Stimulated activated CD4-positive, alpha-beta T cell treated with anti-CD3 and anti-CD28 coated beads, Interleukin-4, amount 100 ng/mL, for 1 hour (primary cell): Measurements from ENCODE around the gene ALKBH2.
A peak's percentile ranks its signal among the peaks of the same experiment; 100 is the strongest.
"Not testable (repeated sequence)": the region's sequence is repeated elsewhere in the genome, so short reads cannot be mapped to it uniquely, and the experiment has no call there.

Experiments
- DNase-seq: peaks from one replicate; pipeline ENCODE4 v3.0.0-alpha.2; 2020

Gene ALKBH2

DNA sequence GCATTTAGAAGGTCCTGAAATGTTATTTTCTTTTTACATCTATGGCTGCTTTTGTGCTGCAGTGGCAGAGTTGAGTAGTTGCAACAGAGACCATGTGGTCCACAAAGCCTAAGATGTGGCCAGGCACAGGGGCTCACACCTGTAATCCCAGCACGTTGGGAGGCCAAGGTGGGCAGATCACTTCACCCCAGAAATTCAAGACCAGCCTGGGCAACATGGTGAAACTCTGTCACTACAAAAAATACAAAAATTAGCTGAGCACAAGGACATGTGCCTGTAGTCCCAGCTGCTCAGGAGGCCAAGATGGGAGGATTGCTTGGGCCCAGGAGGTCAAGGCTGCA is 27.4 kb downstream of the ALKBH2 start:
- DNase-seq, result no peak

DNA sequence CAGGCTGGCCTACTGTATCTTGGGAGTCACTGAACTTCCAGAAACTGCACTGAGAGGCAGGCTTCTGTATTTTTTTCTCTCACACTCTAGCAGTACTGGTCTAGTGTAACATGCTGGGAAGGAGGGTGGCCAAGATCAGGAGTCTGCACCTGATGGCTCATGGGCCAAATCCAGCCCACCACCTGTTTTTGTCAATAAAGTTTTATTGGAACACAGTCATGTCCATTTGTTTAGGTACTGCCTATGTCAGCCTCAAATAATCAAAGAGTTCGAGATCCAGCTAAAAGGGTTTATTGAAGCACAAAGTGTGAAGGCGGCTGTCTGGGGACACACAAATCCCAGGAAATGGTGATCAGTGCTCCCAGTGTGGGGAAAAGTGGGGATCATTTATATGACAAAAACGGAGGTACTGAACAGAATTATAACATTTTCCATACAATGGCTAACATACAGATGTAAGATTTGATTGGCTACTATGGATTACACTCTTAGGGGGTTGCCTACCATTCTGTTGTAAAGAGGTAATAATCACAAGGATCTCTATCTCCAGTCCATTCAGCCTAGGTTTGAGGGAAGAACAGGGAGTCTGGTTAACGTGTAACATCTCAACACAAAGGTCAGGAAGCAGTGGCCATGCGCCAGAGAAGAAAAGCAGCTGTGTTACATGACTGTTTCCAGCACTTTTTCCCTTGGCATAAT is 28.0 kb downstream of the ALKBH2 start:
- DNase-seq, result no peak

DNA sequence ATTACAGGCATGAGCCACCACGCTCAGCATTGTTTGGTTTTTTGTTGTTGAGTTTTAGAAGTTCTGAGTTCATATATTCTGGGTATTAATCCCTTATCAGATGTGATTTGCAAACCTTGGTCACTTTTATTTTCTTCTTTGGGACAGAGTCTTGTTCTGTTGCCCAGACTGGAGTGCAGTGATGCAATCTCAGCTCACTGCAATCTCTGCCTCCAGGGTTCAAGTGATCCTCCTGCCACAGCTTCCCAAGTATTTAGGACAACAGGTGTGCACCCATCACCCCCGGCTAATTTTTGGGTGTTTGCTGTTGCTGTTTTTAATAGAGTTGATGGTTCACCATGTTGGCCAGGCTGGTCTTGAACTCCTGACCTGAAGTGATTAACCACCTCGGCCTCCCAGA is 29.1 kb downstream of the ALKBH2 start:
- DNase-seq, result no peak

DNA sequence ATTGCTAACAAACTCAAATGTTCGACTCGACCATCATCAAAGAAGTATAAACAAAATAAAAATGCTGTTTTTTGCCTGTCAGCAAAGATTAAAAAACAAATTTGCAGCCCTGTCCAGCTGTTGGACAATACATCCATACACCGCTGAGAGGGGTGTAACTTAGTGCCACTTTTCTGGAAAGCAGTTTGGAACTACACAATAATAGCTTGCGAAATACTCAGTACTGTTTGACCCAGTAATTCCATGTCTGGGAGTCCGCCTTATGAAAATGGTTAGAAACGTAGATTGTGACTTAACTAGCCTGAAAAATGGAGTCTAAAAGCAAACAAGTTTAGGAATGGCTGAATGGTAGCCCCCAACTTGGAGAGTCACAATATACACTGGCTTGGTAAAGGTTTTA is 34.5 kb downstream of the ALKBH2 start:
- no peak for DNase-seq

DNA sequence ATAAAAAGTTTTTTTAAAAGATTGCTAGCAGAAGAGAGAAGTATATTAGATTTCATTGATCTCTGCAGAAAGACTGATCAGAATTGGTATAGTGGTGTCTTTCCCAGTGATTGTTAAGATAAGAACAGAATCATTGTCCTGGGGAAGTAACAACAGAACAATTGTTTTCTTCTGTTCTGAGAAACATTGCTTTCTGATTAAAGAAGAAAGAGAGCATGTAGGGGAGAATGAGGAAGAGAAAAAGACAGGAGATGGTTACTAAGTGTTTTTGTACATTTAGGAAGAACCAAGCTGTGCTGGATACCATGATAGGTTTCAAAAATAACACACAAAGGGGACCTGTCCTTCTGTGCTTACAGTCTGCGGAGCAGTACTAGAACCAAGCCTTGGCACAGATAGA is 35.9 kb downstream of the ALKBH2 start:
- DNase-seq, result no peak

DNA sequence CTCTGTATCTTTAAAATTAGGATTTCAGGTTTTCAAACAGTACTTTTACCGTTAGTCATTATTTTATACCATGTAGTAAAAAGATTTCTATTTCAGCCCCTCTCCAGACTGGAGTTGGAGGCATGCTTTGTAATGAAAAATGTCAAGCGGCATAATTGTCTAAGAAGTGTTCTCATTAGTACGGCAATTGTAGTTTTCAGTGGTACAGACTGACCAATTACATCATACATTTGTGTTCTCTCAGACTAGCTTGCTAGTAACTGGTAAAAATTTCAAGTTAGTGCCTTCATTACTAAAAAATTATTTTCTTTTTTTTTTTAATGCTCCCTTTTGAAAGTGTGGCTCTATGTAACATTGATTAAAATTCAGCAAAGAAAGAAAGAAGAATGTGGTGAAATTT is 36.4 kb downstream of the ALKBH2 start:
- no peak for DNase-seq

DNA sequence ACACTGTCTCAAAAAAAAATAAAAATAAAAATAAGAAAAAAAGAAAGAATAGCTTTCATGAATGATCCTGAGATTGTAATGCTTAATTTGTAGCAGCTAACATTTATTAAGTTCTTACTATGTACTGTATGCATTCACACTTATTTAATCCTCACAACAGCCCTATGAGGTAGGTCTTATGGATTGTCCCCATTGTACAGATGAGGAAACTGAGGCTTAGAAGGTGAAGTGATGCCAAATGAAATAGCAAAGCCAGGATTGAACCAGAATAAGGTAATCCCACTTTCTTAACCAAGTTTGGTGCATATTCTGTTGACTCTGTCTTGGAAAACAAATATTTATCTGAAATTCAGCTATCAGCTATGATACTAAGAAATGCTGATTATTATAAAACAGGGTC is 38.8 kb downstream of the ALKBH2 start:
- DNase-seq, result no peak

DNA sequence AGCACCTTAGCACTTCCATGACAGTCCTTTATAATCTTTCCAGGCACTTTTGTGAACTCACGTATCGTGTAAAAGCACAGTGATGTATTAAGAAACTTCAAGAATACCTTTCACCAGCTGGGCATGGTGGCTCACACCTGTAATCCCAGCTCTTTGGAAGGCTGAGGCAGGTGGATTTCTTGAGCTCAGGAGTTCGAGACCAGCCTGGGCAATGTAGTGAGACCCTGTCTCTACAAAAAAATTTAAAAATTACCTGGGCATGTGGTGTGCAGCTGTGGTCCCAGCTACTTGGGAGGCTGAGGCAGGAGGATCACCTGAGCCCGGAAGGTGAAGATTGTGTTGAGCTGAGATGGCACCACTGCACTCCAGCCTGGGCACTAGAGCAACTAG is 39.2 kb downstream of the ALKBH2 start:
- peak; percentile 5 for DNase-seq

DNA sequence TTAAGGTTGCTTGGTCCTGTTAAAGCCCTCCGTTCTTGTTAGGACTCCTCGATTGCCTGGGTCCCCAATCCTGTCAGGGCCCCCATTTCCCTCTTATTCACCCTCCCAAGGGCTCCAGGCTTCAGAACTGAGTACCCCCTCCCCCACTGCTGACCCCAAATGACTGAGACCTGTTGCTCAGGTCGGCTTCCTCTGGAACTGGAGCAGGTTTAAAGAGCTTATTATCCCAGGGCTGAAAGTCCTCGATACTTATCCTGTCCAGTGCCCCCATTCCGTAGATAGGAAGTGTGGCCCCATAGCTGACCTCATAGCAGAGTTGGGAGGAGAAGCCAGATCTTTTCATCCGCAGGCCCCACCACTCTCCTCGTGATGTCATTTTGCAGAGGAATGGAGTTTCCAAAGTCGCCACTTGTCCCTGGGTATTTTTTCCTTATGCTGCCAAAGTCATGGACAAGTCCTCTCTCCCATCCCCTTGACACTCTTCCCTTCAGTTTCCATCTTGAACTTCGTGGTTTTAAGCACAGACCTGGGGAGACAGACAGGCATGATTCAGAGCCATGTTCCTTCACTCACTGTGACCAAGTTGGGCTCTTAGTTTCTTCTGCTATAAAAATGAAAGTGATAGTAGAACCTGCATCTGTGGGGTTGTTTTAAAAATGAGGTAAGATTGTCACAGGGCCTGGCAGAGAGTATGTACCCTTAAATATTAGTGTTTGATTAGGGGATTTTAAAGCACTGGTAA is 39.7 kb downstream of the ALKBH2 start:
- DNase-seq, result peak; percentile 7

DNA sequence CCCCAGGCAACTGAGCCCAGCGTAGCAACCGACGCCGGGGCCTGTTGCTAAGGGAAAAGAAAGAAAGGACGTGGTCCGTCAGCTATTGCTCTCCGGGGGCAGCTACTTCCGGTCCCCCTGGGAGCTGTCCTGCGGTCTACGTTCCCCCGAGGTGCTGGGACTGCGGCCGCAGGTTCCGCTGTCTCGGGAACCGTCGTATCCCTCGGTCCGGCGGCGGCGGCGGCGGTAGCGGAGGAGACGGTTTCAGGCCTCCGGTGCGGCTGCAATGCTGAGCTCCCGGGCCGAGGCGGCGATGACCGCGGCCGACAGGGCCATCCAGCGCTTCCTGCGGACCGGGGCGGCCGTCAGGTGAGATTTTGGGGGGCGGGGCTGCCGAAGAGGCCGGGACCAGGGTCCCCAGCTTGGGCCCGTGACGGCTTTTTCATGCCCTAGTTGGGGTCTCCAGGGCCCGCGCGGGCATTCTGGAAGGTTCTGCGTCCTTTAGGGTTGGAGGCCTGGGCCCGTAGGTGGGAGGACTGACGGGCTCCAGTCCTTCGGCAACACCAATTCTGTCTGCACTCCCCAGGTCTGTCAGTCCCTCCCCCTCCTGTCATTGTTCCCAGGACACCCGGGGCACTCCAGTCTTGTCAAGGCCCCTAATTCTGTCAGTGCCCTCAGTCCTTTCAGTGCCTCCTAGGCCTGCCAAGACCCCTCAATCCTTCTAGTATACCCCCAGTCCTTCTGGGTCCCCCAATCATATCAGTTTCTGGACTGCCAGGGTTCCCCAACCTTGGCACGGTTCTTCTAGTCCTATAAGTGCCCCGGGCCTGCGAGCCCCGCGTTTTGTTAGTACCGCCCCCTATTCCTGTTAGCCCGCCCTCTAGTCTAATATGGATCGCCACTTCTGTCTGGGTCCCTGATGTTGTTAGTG is 40.6 kb downstream of the ALKBH2 start, which contains the start of gene USP30:
USP30 (plus strand) TSS at position 163 of the 910 bp plus-strand sequence; CDS start at position 266, 103 bp downstream.
- DNase-seq, result peak; percentile 82

DNA sequence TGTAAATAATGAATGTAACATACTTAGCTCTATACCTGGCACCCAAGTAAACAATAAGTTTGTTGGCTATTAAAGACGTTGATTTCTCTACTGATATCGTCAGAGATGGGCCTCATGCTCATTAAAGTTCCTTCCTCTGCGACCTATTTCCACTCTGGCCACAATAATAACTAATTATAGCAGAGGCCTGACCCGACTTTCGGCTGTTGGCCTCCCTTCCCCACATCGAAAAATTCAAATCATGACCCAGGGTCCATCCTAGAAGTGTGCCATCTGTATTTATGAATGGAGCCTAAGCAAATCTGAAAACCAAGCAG is 41.2 kb downstream of the ALKBH2 start:
- no peak for DNase-seq

DNA sequence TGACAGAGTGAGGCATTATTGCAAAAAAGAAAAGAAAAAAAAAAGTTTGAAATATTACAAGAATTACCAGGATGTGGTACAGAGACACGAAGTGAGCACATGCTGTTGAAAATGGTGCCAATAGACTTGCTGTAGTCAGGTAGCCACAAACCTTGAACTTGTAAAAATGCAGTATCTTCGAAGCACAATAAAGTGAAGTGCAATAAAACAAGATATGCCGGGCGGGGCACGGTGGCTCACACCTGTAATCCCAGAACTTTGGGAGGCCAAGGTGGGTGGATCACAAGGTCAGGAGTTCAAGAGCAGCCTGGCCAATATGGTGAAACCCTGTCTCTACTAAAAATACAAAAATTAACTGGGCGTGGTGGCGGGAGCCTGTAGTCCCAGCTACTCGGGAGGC is 43.5 kb downstream of the ALKBH2 start:
- not testable (repeated sequence) for DNase-seq

DNA sequence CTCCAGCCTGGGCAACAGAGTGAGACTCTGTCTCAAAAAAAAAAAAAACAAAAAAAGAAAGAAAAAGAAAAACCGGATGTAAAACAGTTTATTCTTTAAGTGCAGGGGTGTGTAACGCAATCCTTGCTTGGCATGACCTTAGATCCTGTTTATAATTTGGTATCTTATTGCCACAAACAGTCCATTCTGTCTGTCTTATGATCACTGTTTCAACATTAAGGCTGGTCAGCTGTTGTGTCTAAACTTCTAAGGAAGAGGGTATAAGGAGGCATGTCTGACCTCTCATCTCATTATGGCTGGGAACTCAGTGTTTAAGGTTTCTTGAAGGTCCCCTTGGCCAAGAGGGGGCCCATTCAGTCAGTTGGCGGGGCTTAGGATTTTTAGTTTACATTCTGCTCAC is 44.6 kb downstream of the ALKBH2 start:
- DNase-seq, result not testable (repeated sequence)

DNA sequence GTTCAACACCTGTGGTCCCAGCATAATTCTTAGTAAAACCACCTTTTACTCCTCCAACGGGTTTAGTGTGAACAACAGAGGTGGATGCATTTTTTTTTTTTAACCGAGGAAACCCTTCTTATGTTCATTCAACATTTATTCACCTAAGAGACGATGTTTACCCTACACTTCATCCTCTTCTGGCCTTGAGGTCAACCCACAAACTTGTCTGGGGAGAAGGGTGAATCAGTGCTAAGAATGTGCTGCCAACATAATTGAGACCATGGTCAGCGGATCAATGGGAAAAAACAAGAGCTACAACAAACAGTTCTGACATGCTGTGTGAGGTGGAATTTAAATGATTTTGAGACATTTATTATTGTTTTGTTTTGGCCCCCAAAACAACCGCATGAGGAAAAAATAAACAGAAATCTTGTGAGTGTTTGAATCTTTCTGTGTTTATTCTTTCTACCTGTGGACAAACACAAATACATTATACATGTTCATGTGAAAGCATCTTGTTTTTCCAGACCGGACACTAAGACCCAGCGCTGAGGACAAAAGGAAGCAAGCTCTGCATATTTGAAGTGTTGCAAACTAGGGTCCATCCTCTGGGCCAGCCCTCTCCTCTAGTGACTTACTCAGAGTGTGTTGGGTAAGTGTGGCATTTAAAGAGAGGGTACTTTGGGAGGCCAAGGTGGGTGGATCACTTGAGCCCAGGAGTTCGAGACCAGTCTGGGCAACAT is 46.0 kb downstream of the ALKBH2 start:
- DNase-seq, result no peak

DNA sequence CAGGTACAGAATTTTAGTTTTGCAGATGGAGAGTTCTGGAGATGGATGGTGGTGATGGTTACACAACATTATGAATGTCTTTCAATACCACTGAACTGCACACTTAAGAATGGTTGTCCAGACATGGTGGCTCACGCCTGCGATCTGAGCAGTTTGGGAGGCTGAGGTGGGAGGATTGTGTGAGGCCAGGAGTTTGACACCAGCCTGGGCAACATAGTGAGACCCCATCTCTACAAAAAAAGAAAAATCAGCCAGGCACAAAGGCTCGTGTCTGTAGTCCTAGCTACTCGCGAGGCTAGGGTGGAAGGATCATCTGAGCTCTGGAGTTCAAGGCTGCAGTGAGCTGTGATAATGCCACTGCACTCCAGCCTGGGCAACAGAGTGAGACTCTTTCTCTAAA is 49.0 kb downstream of the ALKBH2 start:
- no peak for DNase-seq
